Measurements from ENCODE around the gene HSPB8.
A peak's percentile ranks its signal among the peaks of the same experiment; 100 is the strongest.
"Not testable (repeated sequence)": the region's sequence is repeated elsewhere in the genome, so short reads cannot be mapped to it uniquely, and the experiment has no call there.

Gene HSPB8

GRCh38 chr12:119207063-119207560, 28.4 kb downstream of the HSPB8 start:
- DNase-seq: no peak

GRCh38 chr12:119208626-119209061, 29.9 kb downstream of the HSPB8 start:
- DNase-seq: peak; percentile 3

DNA sequence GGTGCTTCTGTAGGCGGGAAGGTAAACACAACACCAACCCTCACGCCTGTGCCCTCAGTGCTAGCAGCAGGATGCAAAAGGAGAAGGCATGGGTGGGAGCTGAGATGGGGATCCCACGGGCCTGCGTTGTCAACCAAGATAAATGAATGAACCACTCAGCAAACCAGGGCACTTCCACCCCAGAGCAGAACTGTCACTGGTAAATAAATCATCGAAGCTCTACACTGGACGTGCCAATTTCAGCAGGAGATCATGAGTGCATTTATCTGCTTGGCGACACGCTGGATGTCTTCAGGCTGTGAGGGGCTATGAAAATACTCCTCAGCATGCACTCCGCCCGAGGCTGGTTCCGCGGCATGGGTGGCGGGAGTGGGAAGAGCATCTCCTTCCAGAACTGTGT, 33.2 kb downstream of the HSPB8 start:
- DNase-seq: no peak

GRCh38 chr12:119216084-119216483, 37.4 kb downstream of the HSPB8 start:
- DNase-seq: no peak

DNA sequence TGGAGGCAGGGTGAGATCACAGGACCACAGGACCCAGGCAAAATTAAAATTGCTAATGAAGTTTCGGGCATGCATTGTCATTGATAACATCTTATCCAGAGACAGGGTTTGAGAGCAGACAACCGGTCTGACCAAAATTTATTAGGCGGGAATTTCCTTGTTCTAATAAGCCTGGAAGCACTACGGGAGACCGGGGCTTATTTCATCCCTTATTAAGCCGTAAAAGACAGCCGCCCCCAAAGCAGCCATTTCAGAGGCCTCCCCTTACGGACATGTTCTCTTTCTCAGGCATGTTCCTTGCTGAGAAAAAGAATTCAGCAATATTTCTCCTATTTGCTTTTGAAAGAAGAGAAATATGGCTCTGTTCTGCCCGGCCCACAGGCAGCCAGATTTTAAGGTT, 40.1 kb downstream of the HSPB8 start:
- DNase-seq: not testable (repeated sequence)

- DNase-seq: no peak
These were observed 43.7 kb downstream of the HSPB8 start for GRCh38 chr12:119222222-119222951.

DNA sequence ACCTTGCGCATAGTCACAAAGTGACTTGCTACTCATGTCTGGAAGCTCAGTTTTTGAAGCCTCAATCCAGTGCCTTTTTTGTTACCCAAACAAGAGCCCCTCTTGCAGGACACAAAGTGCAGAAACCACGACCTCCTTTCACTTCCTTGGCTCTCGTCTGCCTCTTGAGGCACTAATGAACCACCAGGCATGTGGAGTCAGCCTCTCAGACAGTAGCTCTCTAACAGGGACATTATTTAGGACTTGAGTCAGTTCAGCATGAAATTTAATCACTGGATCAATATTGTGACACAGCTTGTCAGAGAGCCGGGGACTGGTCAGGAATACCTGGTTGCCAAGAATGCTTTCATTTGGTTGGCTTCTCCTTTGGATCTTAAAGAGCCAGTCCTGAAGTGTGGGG, 46.7 kb downstream of the HSPB8 start:
- DNase-seq: no peak

DNA sequence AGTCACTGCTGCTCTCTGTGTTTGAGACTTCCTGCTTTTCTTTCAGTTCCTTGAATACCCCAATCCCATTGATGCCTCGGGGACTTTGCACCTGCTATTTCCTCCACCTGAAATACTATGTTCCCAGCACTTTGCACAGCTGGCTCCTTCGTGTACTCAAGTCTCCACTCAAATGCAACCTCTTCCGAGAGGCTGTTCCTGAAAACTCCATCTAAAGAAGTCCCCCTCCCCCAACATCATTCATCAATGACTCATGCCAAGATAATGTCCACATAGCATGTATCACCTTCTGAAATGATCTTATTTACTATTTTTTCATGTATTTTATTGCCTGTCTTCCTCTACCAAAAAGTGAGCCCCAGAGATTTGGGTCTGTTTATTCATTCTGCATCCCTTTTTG, 48.6 kb downstream of the HSPB8 start:
- DNase-seq: no peak

DNA sequence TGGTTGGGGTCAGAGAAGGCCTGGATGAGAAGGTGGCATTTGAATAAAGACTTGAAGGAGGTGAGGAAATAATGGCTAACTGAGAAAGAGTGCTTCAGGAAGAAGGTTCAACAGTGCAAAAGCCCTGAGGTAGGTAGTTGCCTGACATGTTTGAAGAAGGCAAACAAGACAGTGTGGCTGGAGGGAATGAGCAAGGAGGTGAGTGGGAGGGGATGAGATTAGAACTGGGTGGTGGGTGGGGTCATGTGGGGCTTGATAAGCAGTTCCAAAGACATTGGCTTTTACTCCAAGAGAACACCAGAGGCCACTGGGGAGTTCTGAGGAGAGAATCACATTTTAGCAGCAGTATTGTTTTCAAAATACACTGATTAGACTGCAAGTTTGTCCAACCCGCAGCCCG, 50.5 kb downstream of the HSPB8 start:
- DNase-seq: no peak

DNA sequence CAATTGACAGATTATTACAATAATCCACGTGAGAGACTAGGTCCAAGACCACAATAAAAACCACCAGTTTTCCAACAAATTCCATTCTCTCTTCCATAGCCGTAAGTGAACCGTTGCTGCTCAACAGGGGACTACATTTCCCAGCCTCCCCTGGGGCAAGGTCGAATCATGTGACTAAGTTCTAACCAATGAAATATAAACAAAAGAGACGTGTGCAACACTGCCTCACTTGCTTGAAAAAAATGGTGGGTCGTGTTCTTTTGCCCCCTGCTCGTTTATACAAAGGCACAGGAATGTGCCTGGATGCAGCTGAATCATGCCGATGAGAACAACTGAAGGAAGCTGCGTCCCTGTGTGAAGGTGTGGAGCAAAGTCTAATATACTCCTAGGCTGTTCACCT, 51.1 kb downstream of the HSPB8 start:
- DNase-seq: peak; percentile 11

DNA sequence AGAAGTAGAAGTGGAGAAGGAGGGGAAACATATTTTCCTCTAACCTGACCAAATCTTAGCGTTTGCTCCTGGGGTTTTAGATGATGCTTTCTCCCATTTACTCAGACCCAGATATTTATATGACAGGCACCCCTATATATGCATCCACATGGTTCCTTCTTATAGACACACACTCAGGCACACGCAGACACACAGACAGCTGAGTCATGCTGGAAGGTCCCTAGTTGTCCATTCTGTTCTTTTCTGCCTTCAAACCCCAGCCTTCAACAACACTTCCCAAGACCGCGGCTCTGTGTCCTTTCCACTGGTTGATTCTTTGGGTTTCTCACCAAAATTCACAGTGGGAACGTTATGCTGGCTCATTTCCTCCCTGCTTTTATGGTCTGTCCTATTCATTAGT, 52.1 kb downstream of the HSPB8 start:
- DNase-seq: no peak

DNA sequence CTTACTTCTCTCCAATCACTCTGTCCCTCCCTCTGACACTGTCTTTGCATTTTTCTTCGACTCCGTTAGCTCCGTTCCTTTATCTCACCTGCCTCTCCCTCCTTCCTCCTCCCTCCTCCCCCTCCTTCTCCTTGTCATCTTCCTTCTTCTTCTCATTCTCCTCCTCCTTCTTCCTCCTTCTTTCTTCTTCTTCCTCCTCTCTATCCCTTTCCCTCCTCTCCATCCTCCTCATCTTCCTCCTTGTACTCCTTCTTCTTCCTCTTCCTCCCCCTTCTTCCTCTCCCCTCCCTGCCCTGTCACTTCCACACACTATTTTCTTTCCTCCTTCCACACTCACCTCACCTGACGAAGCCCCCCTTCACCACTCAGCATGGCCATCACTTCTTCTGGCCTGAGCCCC, 53.0 kb downstream of the HSPB8 start:
- DNase-seq: no peak

GRCh38 chr12:119235197-119235751, 56.5 kb downstream of the HSPB8 start:
- DNase-seq: no peak

DNA sequence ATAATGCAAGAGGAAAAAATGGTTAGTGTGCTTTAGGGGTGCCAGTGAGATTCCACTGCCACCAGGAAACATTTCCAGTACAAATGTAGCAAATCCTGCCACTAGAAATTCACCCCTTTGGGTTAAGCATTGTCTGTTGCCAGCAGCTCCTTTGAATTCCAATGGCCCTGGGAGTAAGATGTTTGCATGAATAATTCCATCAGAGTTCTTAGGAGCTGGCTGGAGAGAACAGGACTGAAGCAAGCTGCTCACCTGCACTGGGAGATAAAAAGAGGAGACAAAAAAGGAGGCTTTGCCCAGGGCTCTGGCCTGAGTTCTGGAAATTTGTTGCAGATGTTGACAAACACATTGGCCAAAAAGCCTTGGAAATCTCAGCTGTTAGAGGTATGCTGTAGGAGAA, 57.6 kb downstream of the HSPB8 start:
- DNase-seq: no peak

GRCh38 chr12:119239040-119239439, 60.3 kb downstream of the HSPB8 start:
- DNase-seq: no peak

DNA sequence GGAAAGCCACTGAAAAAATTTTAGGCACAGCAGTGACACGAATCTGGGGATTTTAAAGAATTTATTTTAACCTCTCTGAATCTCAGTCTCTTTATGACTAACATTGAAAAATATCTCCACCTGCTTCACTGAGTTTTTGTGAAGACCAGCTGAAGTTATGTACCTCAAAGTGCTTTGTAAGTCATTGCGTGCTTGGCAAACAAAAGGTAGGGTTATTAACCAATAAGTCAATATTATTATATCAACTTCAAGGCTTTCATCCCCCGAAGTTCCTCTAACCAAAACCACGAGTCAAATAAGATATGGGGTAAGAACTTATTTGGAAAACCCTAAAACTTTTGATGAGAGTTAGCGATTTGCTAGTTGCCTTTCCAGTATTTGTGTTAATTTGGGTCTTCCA, 62.3 kb downstream of the HSPB8 start:
- no peak for DNase-seq

DNA sequence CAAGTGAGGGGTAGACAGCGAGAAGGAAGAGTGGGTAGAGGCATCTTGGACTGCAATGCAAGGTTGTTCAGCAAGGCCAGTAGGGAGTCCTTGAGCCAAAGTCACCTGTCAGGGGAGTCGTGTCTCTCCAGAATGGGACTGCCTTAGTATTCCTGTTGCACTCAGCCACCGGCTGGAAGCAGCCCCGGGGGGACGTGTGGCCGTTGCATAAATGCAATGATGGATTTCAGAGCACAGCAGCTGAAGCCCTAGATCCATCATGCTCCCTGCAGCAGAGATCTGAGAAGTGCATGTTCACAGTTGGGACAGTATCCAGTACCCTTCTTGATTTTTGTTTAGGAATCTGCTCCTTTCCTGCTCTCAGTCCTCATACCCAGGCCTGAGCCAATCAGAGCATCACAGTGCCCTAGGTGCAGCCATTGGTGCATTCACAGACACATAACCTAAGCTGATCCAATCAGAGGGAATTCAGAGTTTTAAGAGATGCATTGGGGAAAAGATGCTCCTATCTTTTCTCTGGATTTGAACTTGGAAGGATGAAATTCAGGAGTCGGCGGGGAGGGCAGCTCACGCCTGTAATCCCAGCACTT, 62.9 kb downstream of the HSPB8 start:
- no peak for DNase-seq
